ENCODE results near the gene PLXNA4. TPM values are rescaled to one million over a fixed set of nuclear protein-coding genes. Genes with fewer than 3 reads are reported as not detected.

The PLXNA4 gene
- total and polyA plus RNA-seq, 4 donors, result 0.04 to 1.1 (median 0.41) TPM

- Histone ChIP-seq H3K9me3 (ENCODE audit: control insufficient read depth in 4 of 4, low read length in 3 of 4) (peaks cover 0 to 3% (median 0%) of the 10 kb centered on the region in 4 donors), H3K9ac (ENCODE audit: low read depth in 1 of 2, low read length in 2 of 2) (no peak overlapping the region), H3K36me3 (ENCODE audit: control insufficient read depth in 4 of 4, insufficient read depth in 3 of 4, low read depth in 1 of 4, low read length in 3 of 4) (no peaks in the 10 kb centered on the region), H3K4me3 (ENCODE audit: low read depth in 1 of 3, low read length in 3 of 3) (no peak overlapping the region), H3K4me1 (ENCODE audit: control insufficient read depth in 4 of 4, insufficient read depth in 4 of 4, low read length in 3 of 4) (no peaks in the 10 kb centered on the region), H3K27me3 (ENCODE audit: control insufficient read depth in 4 of 4, insufficient read depth in 4 of 4, low read length in 3 of 4) (no peaks in the 10 kb centered on the region), H3K27ac (ENCODE audit: low read depth in 1 of 2, low read length in 2 of 2) (no peak overlapping the region)
- TF ChIP-seq MAX (IDR thresholded peaks at IDR 0.05), result no peak
- DNase-seq (ENCODE audit: low spot score), result no peak
Measured at GRCh38 chr7:132192809-132193208, 383.5 kb downstream of the PLXNA4 start.

DNA sequence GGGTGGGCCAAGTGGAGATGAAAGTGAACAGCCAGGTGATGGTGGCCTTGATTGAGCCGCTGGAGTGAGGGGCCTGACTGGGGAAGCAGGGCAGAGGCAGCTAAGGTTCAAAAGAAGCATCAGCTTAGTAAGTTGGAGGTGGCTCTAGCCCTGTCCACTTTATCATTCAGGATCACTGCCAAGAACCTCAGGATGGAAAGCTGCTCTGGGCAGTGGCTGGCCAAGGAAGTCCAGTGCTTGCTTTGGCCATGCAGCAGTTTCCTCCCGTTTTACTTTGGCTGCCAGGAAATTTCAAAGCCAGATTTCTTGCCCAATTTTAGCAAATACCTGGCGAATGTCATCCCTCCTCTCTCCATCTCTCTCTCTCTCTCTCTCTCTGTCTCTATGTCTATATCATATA lies 384.9 kb downstream of the PLXNA4 start:
- H3K4me3 ChIP-seq (ENCODE audit: low read depth in 1 of 3, low read length in 3 of 3), result no peak overlapping the region
- TF ChIP-seq JUND (IDR thresholded peaks at IDR 0.05) (no peak), FOXA2 (IDR thresholded peaks at IDR 0.05) (no peak), FOXA1 (IDR thresholded peaks at IDR 0.05) (no peak), EGR1 (IDR thresholded peaks at IDR 0.05; ENCODE audit: low read depth in 2 of 2) (no peak), YY1 (IDR thresholded peaks at IDR 0.05) (no peak), GABPA (IDR thresholded peaks at IDR 0.05 in 1 of 2, conservative IDR thresholded peaks at IDR 0.05 in 1 of 2) (no peak), SP1 (IDR thresholded peaks at IDR 0.05) (no peak), HNF4A (conservative IDR thresholded peaks at IDR 0.05) (no peak), TAF1 (conservative IDR thresholded peaks at IDR 0.05) (no peak), RAD21 (IDR thresholded peaks at IDR 0.05) (no peak), NR2F2 (IDR thresholded peaks at IDR 0.05) (no peak), MAX (IDR thresholded peaks at IDR 0.05) (no peak), ZBTB33 (IDR thresholded peaks at IDR 0.05) (no peak), CTCF (IDR thresholded peaks at IDR 0.05; ENCODE audit: low read depth, low read length, missing input control) (no peak), RXRA (IDR thresholded peaks at IDR 0.05) (no peak), HNF4G (IDR thresholded peaks at IDR 0.05) (no peak)
- TF ChIP-seq, protein P1, sequence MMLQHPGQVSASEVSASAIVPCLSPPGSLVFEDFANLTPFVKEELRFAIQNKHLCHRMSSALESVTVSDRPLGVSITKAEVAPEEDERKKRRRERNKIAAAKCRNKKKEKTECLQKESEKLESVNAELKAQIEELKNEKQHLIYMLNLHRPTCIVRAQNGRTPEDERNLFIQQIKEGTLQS (IDR thresholded peaks at IDR 0.05), result no peak
- TF ChIP-seq, protein P2, sequence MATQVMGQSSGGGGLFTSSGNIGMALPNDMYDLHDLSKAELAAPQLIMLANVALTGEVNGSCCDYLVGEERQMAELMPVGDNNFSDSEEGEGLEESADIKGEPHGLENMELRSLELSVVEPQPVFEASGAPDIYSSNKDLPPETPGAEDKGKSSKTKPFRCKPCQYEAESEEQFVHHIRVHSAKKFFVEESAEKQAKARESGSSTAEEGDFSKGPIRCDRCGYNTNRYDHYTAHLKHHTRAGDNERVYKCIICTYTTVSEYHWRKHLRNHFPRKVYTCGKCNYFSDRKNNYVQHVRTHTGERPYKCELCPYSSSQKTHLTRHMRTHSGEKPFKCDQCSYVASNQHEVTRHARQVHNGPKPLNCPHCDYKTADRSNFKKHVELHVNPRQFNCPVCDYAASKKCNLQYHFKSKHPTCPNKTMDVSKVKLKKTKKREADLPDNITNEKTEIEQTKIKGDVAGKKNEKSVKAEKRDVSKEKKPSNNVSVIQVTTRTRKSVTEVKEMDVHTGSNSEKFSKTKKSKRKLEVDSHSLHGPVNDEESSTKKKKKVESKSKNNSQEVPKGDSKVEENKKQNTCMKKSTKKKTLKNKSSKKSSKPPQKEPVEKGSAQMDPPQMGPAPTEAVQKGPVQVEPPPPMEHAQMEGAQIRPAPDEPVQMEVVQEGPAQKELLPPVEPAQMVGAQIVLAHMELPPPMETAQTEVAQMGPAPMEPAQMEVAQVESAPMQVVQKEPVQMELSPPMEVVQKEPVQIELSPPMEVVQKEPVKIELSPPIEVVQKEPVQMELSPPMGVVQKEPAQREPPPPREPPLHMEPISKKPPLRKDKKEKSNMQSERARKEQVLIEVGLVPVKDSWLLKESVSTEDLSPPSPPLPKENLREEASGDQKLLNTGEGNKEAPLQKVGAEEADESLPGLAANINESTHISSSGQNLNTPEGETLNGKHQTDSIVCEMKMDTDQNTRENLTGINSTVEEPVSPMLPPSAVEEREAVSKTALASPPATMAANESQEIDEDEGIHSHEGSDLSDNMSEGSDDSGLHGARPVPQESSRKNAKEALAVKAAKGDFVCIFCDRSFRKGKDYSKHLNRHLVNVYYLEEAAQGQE (IDR thresholded peaks at IDR 0.05), result no peak
- 45% methylated on average over 3 of the region's 3 CpGs for WGBS

More for the DNA sequence above, 384.9 kb downstream of the PLXNA4 start:
- H3K27ac ChIP-seq (ENCODE audit: low read depth in 1 of 2, low read length in 2 of 2), result no peak overlapping the region
- H3K9ac ChIP-seq (ENCODE audit: low read depth in 1 of 2, low read length in 2 of 2), result no peak overlapping the region
- DNase-seq (ENCODE audit: low spot score), result no peak
- no peaks in the 10 kb centered on the region for H3K27me3 ChIP-seq (ENCODE audit: control insufficient read depth in 4 of 4, insufficient read depth in 4 of 4, low read length in 3 of 4)
- peaks cover 6 to 10% (median 9%) of the 10 kb centered on the region in 4 donors for H3K9me3 ChIP-seq (ENCODE audit: control insufficient read depth in 4 of 4, low read length in 3 of 4)
- no peaks in the 10 kb centered on the region for H3K4me1 ChIP-seq (ENCODE audit: control insufficient read depth in 4 of 4, insufficient read depth in 4 of 4, low read length in 3 of 4)
- peaks cover 0 to 2% (median 0%) of the 10 kb centered on the region in 4 donors for H3K36me3 ChIP-seq (ENCODE audit: control insufficient read depth in 4 of 4, insufficient read depth in 3 of 4, low read depth in 1 of 4, low read length in 3 of 4)
